ENCODE data around the gene IFRD1.

Gene IFRD1

GRCh38 chr7:112523871-112524270 lies 73.6 kb downstream of the IFRD1 start:
- DNase-seq = no peak

All from NCI-H524 treated with DMSO at 0.1 percent for 48 hours (cell line).